Transverse colon (tissue), 4 donors: ENCODE results near the gene PIK3CD.

ENCODE experiments used
- CTCF ChIP-seq, 5 experiments: fragments of 200-600 bp in 3 of 5; fragments of 450-650 bp in 2 of 5; sonication (generic) in 3 of 5; IDR thresholded peaks; 1 replicate in 2 of 5; 2 replicates in 3 of 5; pipeline ENCODE4 v1.5.1; 2016 to 2017; ENCODE audit warnings: antibody characterized with exemption in 5 of 5, inconsistent platforms in 3 of 5, mild to moderate bottlenecking in 2 of 5, moderate library complexity in 1 of 5
- POLR2A ChIP-seq: fragments of 450-650 bp; IDR thresholded peaks from one replicate; pipeline ENCODE4 v1.6.1; 2016; ENCODE audit warnings: antibody characterized with exemption, mild to moderate bottlenecking, moderate library complexity
- POLR2AphosphoS5 ChIP-seq, 3 donors: sonication (generic); formaldehyde crosslinking; IDR thresholded peaks; one replicate each; pipeline ENCODE4 v1.6.1; 2016; ENCODE audit warnings: antibody characterized with exemption in 3 of 3

GRCh38 chr1:9634582-9634981, 16.9 kb upstream of the PIK3CD start:
- TF ChIP-seq POLR2A (no peak), POLR2AphosphoS5 (IDR thresholded peaks at IDR 0.05) (no peak), CTCF (IDR thresholded peaks at IDR 0.05) (no peak)
